HG03280 (cell line): Measurements from ENCODE around the gene SMIM23.

Experiments used
- ATAC-seq: cut with Tn5 transposase; IDR thresholded peaks from one replicate; pipeline ENCODE4 v1.9.1; 2021; ENCODE audit warnings: mild to moderate bottlenecking, moderate library complexity; ENCODE audit not compliant: unreplicated experiment

The SMIM23 gene

DNA sequence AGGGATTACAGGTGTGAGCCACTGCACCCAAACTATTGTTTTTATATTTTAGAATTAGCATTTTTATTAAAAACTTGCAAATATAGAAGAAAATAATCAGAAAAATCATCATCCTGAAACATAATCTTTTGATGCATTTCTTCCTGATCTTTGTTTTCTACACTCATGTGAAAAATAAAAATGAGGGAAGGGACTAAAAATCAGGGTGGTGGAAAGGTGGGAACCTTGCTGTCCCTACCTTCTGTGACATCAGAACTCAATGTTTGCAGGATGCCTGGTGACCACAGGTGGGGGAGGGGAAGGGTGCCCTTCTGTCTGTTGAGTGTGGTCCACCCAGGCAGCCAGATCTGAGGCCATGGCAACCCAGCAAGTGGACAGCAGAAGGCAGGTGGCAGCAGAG, at the start of gene SMIM23:
Gene SMIM23, plus strand, starts transcription at position 301 of the 400 bp plus-strand sequence. Its CDS starts 55 bp downstream, at position 356.
- no peak for ATAC-seq

DNA sequence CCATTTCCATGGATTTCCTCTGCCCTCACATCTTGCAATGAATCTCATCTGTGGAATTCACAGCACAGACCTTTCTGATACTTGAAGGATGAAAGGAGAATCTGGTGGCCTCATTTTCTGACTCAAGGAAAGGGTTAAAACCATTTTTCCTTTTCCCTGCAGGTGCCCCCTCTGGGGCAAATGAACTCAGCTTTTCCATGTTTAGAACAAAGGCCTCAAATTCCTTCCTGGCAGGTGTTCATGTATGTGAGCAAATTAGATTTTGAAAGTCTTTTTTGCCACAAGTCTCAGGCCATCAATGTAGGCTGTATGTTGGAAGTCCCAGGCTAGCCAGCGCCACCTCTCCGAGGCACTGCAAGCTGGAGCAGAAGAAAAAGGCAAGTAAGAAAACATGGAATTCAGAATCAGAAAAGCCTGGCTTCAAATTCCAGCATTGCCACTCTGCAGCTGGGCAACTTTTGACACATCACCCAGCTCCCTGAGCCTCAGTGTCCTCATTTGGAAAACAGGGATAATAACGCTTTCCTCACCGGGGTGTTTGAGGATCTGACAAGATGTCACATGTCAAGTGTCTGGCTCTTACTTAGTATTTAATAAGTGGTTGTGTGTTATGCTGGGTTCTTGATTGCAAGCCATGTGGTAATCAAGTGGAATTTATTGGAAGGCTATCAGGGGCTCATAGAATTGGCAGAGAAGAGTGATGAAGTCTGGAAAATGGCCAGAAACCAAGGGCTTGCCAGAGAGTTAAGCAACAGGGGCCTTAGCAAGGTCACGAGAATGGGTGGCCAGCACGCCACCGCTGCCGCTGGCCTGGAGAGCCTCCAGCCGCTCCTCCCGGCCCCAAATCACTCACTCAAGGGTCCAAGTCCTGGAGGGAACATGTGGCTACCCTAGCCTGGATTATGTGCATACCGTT, 48.4 kb upstream of the SMIM23 start:
- no peak for ATAC-seq

DNA sequence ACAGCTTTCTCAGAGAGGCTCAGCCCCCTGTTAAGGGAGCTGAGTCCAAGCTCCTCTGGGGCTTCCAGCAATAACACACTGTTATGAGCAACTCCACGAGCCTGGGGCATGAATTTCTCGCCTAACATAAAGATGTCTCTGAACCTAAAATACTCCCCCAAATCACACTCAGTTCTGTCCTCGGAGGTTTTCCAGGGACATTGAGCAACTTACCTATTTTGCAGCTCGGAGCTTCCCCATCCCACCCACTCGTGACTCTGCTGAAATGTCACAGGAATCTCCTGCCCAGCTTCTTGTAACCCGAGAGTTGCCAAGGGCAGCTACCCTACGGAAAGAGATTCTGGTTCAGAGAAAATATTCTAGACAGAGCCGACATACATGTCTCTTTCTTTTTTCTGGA, 47.1 kb upstream of the SMIM23 start:
- no peak for ATAC-seq

DNA sequence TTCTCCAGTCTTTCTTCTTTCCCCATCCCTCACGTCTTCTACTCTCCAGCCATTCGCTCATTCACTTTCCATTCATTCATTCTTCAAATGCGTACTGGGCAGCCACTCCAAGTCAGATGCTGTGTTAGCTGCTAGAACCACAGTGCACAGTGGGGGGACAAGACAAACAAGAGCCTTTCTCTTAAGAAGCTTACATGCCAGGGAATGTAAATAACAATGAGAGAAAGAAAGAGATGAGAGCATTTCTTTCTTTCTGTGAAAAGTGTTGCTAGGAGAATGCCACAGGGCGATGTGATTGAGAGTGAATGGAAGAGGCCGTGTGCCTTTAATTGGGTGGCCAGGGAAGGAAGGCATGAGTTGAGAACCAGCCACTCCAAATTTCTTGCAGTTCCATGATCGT, 46.3 kb upstream of the SMIM23 start:
- no peak for ATAC-seq

DNA sequence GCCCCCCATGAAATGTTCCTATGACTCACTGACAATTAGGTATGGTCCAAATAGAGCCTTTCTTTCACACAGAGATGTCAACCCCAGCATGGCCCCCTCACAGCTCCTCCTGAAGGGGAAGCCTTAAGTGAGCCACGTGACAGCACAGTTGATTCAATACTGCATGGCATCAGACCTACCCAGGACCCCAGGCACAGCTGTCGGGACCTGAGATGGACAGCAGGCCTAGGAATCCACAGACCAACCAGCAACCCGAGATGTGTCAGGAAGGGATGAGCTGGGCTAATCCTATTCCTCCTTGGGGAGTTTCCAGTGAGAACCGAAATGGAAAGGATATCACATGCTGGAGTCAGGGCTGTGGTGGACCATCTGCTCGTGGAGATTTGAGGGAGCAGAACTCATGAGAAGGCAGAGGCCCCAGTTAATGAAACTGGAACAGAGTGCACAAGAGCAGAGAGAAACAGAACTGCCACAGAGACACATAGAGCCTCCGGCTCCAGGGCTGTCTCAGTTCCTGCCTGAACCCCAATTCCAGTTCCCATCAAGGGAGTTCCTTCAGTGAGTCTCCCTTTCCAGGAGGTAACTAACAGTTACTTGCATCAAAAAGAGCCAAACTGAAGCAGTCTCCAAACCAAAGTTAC, 42.1 kb upstream of the SMIM23 start:
- ATAC-seq, result no peak

DNA sequence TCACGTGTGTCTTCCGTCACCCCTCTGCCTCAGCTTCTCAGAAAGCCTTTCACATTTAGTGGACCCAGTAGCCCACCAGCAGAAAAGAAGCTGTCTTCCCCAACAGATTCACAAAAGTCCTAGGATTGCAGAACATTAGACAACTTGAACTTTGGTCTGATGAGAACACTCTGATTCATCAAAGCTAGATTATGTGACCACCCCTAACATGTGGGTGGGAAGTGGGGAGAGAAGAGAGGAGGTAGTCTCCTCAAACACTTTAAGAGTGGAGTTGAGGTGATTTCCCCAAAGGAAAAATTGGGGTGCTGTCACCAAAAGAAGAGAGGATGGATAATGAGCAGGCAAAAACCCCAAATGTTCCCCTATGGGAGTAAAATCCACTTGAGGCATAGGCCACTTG, 41.4 kb upstream of the SMIM23 start:
- ATAC-seq, result no peak

DNA sequence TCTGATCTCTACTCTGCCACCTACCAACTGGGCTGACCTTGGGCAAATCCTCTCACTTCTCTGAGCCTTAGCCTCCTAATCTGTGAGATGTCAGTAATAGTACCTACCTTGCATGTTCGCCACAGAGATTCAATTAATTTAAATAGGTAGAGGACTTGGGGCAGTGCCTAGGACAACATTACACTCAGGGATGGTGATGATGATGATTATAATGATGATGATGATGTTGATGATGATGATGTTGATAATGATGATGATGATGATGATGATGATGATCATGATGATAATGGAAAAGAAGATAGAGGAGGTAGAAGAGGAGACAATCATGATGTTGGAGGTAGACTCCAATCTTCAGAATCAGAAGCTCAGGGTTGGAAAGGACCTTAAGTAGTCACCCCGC, 40.7 kb upstream of the SMIM23 start:
- ATAC-seq, result no peak

DNA sequence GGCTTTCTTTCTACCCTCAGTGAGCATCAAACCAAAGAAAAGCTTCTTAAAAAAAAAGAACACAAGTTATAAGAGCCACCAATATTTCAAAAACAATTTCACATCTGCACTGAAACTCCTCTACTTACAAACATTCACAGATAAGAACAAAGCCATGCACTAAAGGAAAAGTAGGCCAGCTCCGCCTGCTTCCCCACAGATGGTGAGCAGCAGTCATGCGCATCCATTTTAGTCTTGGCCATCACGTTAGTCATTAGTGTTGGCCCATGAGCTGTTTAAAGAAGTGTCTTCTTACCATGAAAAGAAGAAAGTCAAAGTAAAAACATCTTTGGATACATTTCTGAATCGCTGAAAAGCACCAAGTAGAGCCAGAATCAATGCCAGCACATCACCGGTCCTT, 40.0 kb upstream of the SMIM23 start:
- no peak for ATAC-seq

DNA sequence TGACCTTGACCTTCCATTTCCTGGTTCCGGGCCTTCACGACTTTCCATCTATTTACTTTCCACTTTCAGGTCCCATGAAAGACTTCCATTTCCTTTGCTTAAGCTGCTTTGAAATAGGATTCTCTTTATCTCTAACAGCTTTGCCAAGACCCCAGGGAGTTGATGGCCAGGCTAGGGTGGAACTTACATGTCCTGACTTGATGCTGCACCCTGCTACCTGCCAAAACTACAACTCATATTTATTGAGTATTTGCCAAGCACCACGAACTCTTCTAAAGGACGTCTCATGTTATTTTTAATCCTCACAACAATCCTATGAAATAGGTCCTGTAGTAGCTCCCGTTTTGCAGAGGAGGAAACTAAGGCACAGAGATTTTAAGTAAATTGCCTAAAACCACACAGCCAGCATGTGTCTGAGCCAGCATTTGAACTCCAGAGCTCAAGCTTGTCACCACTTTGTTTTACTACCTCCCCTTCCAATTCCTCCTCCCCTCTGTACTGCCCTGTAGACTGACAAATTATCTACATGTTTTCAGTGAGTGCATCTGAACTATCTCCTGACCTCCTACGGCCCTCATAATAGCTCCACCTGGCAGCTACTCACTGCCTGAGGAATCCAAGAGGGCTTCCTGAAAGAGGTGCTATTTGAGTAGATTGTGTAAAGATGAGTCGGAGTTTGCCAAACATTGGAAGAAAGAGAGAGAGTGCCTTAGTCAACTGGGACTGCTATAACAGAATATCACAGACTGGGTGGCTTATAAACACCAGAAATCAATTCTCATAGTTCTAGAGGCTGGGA, 38.4 kb upstream of the SMIM23 start:
- no peak for ATAC-seq

DNA sequence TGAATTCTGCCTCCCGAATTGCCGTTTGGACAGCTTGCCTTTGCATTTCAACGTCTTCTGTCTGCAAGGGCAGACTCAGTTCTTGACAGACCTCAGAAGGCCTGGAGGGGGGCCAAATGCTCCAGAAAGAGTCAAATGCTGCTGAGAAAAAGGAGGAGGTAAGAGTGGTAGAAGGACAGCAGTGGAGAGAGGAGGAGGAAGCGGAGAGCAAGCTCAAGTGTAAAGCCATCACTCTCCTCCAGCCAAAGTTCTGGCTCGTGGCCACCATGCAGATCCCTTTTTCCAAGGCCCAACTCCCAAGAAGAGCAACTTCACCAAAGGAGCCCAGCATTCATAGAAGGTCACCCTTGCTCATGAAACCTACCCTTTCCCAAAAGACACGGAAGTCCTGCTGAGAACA, 36.9 kb upstream of the SMIM23 start:
- ATAC-seq, result no peak

DNA sequence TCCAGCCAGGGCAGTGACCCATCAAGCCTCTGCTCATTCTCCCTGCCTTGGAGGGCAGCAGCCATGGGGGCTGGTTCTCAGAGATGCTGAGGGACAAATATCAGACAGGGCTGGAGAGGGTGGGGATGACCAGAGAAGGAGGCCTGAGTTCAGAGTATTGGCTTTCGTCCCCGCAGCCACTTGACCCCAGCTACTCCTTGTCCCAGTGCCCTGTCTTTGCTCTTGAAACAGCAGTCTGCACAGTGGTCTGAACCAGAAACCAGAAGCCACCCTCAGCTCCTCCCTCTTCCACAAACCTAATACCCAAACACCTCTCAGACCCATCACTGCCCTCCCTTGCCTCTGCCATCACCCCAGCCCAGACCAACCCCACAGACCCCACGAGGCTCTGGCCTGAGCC, 36.3 kb upstream of the SMIM23 start:
- ATAC-seq, result no peak

DNA sequence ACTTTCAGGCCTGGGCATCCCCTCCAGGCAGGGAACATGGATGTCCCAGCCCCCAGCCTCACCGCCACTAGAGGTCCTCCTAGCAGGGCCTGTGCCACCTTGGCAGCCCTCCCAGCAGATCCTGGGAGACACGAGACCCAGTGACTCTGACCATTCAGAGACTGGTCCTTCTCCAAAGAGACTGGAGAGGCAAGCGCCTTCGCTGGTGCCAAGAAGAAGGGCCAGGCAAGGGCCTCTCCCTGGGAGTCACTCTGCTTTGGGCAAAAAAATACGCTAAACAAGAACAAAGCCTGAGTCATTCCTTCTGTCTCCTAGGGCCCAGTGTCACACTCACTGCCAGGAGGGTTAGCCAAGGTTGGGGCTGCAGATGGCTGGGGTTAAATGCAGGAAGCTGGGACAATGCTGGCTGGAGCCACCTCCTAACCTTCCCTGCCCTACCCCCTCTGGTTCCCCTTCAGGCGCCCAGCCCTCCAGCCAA, 35.3 kb upstream of the SMIM23 start:
- no peak for ATAC-seq

DNA sequence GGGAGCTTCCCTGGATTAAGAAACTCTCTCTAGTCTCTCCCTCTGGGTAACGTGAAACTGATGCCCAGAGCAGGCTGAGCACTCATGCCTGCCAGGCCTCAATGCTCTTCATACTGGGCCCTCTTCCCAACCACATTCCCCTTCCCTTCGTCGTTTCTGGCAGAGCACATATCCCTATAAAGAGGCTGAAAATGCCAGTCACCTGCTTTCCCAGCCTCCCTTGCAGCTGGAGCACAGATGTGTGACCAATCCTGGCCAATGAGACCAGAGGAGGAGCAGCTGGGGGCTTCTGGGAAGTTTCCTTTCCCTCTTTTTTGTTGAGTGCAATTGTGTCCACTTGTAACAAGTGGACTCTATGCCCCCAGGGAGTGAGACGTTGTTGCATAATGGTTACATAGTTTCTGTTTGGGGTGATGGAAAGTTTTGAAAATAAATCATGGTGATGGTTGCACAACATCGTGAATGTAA, 30.2 kb upstream of the SMIM23 start:
- no peak for ATAC-seq

DNA sequence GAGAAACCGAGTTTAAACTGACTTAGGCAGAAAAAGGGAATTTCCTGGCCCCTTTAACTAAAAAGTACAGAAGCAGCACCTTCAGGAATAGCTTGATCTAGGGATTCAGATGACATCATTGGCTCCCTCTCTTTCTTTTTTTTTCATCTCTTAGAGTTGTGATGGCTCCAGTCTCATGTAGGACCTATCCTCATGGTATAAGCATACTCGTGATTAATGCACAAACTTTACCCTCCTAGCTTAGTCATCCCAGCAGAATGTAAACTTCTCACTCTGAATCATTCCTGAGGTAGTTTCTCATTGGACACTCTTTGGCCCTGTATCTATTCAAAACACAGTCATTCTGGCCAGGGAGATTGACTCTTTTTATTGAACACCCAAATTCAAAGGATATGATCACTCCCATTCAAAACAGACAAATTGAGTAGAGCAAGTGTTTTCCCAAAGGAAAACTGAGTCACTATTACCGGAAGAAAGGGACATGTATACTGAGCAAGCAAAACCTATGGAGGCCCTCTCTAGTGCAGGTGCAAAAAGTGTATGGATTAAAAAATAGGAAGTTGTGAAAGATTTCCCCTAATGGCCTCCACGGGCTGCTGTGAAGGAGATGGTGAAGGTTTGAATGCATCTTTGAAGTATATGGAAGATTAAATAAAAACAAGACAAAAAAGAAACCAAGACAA, 27.6 kb upstream of the SMIM23 start:
- ATAC-seq, result no peak

DNA sequence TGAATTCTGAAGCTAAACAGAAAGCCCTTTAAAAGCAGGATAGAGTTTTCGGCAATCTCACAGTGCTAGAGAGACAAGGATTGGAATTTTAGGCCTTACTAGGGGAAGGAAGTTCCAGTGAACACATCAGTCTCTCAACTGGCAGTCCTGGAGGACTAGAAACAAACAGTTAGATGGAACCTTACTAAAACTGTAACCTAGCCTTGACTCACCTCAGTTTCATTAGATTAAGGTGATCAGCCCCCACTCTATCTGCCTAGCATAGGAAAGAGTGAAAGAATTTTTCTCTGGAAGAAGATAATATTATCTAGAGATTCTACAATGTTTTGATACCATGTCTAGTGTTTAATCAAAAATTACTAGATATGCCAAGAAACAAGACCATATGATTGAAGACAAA, 25.8 kb upstream of the SMIM23 start:
- no peak for ATAC-seq

DNA sequence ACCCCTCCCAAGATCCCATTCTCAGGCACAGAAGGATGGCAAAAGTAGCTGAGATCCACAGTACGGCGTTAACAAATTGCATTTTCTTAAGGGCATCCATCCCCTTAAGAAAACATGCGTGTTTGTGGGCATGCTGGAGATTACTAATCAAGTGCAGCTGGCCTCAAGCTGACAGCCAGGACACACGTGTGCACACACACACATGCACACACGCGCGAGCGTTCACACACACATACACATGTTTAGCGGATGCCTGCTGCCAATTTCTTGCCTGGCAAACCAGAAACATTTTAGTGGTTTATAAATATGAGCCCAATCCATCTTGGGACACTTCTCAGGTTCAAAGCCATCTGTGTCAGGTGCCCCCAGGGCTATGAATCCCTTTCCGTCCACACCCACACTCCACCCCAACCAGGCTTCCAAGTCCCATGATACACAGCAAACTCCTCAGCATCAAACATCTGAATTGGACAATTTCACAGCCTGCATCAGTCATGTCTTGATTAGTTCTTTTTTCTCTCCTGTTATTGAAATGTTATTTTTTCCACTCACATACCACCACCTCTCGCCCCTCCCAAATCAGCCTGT, 23.5 kb upstream of the SMIM23 start:
- no peak for ATAC-seq

DNA sequence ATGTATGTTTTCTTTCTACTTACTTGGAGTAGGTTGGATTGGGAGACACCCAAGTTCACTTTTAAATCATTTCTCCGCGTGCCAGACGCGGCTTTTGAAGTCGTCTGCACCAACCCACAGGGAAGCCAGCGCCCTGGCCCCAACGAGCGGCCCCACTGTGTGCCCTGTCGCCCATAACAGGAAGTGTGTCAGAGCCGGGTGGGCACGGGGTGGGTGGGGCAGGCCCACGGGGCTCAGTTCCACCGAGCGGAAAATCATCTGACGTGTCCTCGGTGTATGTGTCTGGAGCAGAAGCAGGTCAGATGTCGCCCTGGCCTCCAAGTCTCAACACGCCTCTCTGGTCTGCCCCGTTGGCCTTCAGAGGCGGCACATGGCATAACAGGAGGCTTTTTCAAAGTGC, 22.7 kb upstream of the SMIM23 start:
- no peak for ATAC-seq

DNA sequence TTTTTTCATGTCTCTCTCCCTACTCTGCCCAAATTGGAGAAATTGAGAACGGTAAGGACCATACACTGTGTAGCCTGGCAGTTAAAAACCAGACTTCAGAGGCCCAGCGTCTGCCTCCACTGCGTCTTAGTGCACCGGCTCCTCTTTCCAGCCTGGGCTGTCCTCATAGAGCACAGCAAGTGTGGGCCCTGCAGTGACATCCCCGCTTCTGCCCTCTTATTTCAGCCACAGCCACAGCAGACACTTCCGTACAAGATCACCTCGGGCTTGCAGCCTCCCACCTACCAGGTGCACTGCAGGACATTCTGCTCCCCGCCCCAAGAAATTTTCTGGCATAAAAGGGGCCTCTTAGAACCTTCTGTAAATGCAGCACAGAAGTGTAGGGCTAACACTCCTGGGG, 21.4 kb upstream of the SMIM23 start:
- ATAC-seq, result no peak

DNA sequence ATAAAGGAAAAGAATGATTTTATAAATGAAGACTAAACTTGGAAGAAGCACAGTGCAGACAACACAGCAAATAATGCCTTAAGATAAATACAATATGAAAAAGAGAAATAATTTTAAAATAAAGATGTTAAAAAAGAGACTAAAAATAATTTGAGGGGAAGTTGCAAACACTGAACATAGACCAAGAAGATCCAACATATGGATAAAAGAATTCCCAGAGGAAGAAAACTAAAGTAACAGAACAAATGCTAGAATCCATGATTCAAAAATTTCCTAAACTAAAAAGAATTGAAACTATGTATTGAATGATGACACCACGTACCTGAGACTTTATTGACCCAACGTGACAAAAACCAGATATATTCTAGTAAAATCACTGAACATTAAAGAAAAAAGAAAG, 18.7 kb upstream of the SMIM23 start:
- ATAC-seq, result no peak

DNA sequence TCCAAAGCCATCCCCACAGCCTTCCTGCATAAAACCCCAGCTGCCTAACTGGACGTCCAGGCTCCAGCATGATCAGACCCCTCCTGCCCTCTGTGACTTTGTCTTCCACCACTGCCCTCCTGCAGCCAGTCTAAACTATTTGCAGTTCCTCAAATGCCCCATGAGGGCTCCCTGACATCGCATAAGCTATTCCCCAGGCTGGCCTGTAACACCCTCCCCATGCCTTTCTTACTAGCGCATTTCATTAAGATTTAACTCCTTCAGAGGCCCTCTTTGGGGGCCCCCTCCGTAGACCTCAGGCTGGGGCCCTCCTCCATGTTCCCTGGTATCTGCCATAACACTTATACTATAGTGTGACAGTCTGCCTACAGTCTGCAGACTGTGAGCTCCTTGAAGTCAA, 15.5 kb upstream of the SMIM23 start:
- ATAC-seq, result no peak
